ENCODE measurements around the gene TOP1. TPM values are rescaled to one million over a fixed set of nuclear protein-coding genes. Genes with fewer than 3 reads are reported as not detected.

Gene TOP1
- total RNA-seq, 2 donors from 2014 or later: 80.6 to 85.5 TPM

DNA sequence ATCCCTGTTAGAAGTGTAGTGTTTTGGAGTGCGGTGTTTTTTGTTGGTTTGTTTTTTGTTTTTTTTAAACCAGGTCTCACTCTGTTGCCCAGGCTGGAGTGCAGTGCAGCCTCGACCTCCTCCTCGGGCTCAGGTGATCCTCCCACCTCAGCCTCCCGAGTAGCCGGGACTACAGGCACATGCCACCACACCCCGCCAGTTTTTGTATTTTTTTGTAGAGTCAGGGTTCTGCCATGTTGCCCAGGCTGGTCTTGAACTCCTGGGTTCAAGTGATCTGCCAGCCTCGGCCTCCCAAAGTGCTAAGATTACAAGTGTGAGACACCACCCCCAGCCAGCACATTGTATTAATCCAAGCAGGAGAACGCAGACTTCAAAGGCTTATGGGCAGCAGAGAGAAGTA, 1.3 kb upstream of the TOP1 start:
- no peaks in the 10 kb centered on the region for H3K27me3 ChIP-seq
- H3K4me3 ChIP-seq: no peak overlapping the region
- intact Hi-C loops (cut with DNase I): no loop called here
- no peak overlapping the region for H3K27ac ChIP-seq
- no peaks in the 10 kb centered on the region for H3K36me3 ChIP-seq
- no peaks in the 10 kb centered on the region for H3K9me3 ChIP-seq
- peaks cover 4% of the 10 kb centered on the region for H3K4me1 ChIP-seq
- no peak overlapping the region for H3K9ac ChIP-seq (ENCODE audit: low read depth in 2 of 2, low read length in 2 of 2)
- no peak for DNase-seq
- TF ChIP-seq, protein P1, sequence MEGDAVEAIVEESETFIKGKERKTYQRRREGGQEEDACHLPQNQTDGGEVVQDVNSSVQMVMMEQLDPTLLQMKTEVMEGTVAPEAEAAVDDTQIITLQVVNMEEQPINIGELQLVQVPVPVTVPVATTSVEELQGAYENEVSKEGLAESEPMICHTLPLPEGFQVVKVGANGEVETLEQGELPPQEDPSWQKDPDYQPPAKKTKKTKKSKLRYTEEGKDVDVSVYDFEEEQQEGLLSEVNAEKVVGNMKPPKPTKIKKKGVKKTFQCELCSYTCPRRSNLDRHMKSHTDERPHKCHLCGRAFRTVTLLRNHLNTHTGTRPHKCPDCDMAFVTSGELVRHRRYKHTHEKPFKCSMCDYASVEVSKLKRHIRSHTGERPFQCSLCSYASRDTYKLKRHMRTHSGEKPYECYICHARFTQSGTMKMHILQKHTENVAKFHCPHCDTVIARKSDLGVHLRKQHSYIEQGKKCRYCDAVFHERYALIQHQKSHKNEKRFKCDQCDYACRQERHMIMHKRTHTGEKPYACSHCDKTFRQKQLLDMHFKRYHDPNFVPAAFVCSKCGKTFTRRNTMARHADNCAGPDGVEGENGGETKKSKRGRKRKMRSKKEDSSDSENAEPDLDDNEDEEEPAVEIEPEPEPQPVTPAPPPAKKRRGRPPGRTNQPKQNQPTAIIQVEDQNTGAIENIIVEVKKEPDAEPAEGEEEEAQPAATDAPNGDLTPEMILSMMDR (IDR thresholded peaks at IDR 0.05): no peak

GRCh38 chr20:41027872-41028358, 707 bp upstream of the TOP1 start:
- Histone ChIP-seq H3K4me3 (peak overlapping the region; percentile 98), H3K4me1 (peaks cover 4% of the 10 kb centered on the region), H3K9me3 (no peaks in the 10 kb centered on the region), H3K27ac (peak overlapping the region; percentile 22), H3K9ac (ENCODE audit: low read depth in 2 of 2, low read length in 2 of 2) (peak overlapping the region; percentile 56 to 61), H3K36me3 (no peaks in the 10 kb centered on the region), H3K27me3 (no peaks in the 10 kb centered on the region)
- DNase-seq: no peak
- TF ChIP-seq, protein P1 (IDR thresholded peaks at IDR 0.05): no peak
- intact Hi-C loops (cut with DNase I): no loop called here

DNA sequence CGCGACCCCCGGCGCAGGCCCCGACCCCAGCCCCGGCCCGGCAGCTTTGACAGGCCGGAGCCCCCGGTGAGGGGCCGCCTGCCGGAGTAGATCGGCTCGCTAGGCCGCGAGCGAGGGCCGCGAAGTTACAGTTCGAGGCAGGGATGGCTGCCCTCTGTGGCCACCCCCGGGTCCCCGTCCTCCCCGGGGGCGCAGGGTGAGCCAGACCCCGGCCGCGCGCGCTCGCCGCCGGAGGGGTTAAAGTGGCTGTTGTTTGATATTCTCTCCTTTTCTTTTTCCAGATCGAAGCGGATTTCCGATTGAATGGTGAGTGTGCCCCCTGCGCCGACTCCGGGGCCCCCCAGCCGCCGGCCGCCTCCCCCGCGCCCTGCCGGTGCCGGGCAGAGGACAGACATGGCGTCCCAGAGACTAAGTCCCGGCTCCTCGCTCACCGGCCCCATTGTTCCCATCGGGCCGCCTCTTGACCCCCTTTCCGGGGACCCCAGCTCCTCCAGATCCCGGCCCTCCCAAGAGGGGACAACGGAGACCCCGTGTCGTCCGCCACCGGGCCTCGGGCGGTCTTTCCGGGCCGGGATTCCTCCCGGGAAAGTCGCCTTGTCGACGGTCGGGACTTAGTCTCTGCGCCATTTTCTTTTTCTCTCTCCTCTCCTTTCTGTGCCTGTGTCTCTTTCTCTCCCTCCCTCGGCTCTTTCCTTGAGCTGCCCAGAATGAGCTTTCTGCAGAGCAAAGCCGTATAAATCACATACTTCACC, 704 bp downstream of the TOP1 start:
- H3K4me1 ChIP-seq: peaks cover 4% of the 10 kb centered on the region
- DNase-seq: peak; percentile 40
- intact Hi-C loops (cut with DNase I): no loop called here

GRCh38 chr20:41030061-41030460, 1.4 kb downstream of the TOP1 start:
- no peaks in the 10 kb centered on the region for H3K27me3 ChIP-seq
- no peaks in the 10 kb centered on the region for H3K9me3 ChIP-seq
- H3K4me1 ChIP-seq: peaks cover 4% of the 10 kb centered on the region
- H3K27ac ChIP-seq: peak overlapping the region; percentile 86
- intact Hi-C loops (cut with DNase I): no loop called here
- H3K36me3 ChIP-seq: no peaks in the 10 kb centered on the region
- TF ChIP-seq, protein P1 (IDR thresholded peaks at IDR 0.05): no peak
- peak overlapping the region; percentile 92 to 98 for H3K9ac ChIP-seq (ENCODE audit: low read depth in 2 of 2, low read length in 2 of 2)
- no peak for DNase-seq
- peak overlapping the region; percentile 98 for H3K4me3 ChIP-seq

More for the DNA sequence above, 704 bp downstream of the TOP1 start:
- no peaks in the 10 kb centered on the region for H3K36me3 ChIP-seq
- H3K4me3 ChIP-seq: peak overlapping the region; percentile 98
- H3K9ac ChIP-seq (ENCODE audit: low read depth in 2 of 2, low read length in 2 of 2): peak overlapping the region; percentile 92 to 98
- TF ChIP-seq, protein P1 (IDR thresholded peaks at IDR 0.05): no peak
- H3K27ac ChIP-seq: peak overlapping the region; percentile 86
- H3K27me3 ChIP-seq: no peaks in the 10 kb centered on the region
- no peaks in the 10 kb centered on the region for H3K9me3 ChIP-seq

GRCh38 chr20:41030531-41031242, 2.1 kb downstream of the TOP1 start:
- TF ChIP-seq, protein P1 (IDR thresholded peaks at IDR 0.05): no peak
- H3K4me3 ChIP-seq: peak overlapping the region; percentile 98
- peak overlapping the region in 1 of 2 donors; percentile 0 for H3K9ac ChIP-seq (ENCODE audit: low read depth in 2 of 2, low read length in 2 of 2)
- H3K36me3 ChIP-seq: no peaks in the 10 kb centered on the region
- DNase-seq: no peak
- H3K27me3 ChIP-seq: no peaks in the 10 kb centered on the region
- H3K27ac ChIP-seq: peak overlapping the region; percentile 86
- intact Hi-C loops (cut with DNase I): no loop called here
- peaks cover 4% of the 10 kb centered on the region for H3K4me1 ChIP-seq
- no peaks in the 10 kb centered on the region for H3K9me3 ChIP-seq

Measured in colonic mucosa (tissue), 4 donors.